Caco-2 (cell line): ENCODE measurements around the gene ALDH3B1. TPM values are rescaled to one million over a fixed set of nuclear protein-coding genes. Genes with fewer than 3 reads are reported as not detected.
A peak's percentile ranks its signal among the peaks of the same experiment; 100 is the strongest.

ENCODE experiments used
- BruUV-seq: library from RNA; stranded (reverse); fragments of 400-500 nt; replicated peaks from 2 replicates; lab custom pipeline; 2021; lab: Mats Ljungman, UMichigan
- CTCF ChIA-PET: fragments of 300-600 bp; sonication (Branson Sonifier 250); formaldehyde crosslinking; loops from one replicate; lab custom pipeline; 2022; ENCODE audit warnings: antibody characterized with exemption; lab: Charles Lee
- POLR2A ChIA-PET: fragments of 300-600 bp; sonication (Branson Sonifier 250); formaldehyde crosslinking; loops from one replicate; lab custom pipeline; 2022; ENCODE audit warnings: antibody characterized with exemption; lab: Charles Lee
- DNase-seq, 2 experiments: peaks; one replicate each; pipeline versions ENCODE4 v3.0.0 to v3.0.0-alpha.2; 2020 to 2022
- H3K27me3 ChIP-seq: replicated peaks from 2 replicates; pipeline ENCODE4 v1.6.0; 2011; ENCODE audit warnings: low read length; ENCODE audit not compliant: control insufficient read depth, insufficient read depth
- H3K36me3 ChIP-seq: 2 replicates; pipeline ENCODE4 v1.5.1; 2011; ENCODE audit warnings: low read length; ENCODE audit not compliant: control insufficient read depth, insufficient read depth
- H3K4me1 ChIP-seq: fragments of 250-450 bp; sonication (Bioruptor Pico); 2 replicates; pipeline ENCODE4 v1.5.1; 2020; ENCODE audit warnings: mild to moderate bottlenecking
- H3K4me3 ChIP-seq: 2 replicates; pipeline ENCODE4 v1.5.1; 2011; ENCODE audit warnings: low read depth, mild to moderate bottlenecking, control low read depth, low read length
- H3K9me3 ChIP-seq: fragments of 250-450 bp; sonication (Bioruptor Pico); 2 replicates; pipeline ENCODE4 v1.5.1; 2020; ENCODE audit warnings: mild to moderate bottlenecking, moderate library complexity
- H3K27ac Mint-ChIP-seq: one replicate; pipeline ENCODE4 v1.8.0; 2022; ENCODE audit warnings: mixed read lengths; ENCODE audit not compliant: unreplicated experiment
- H3K27me3 Mint-ChIP-seq: one replicate; pipeline ENCODE4 v1.8.0; 2022; ENCODE audit warnings: mixed read lengths; ENCODE audit not compliant: insufficient read depth, unreplicated experiment
- H3K36me3 Mint-ChIP-seq: one replicate; pipeline ENCODE4 v1.8.0; 2022; ENCODE audit warnings: mild to moderate bottlenecking, mixed read lengths; ENCODE audit not compliant: insufficient read depth, unreplicated experiment
- H3K4me1 Mint-ChIP-seq: one replicate; pipeline ENCODE4 v1.8.0; 2022; ENCODE audit warnings: low read depth, mixed read lengths; ENCODE audit not compliant: unreplicated experiment
- H3K4me3 Mint-ChIP-seq: one replicate; pipeline ENCODE4 v1.8.0; 2022; ENCODE audit warnings: mild to moderate bottlenecking, moderate library complexity, mixed read lengths; ENCODE audit not compliant: unreplicated experiment
- H3K9me3 Mint-ChIP-seq: one replicate; pipeline ENCODE4 v1.8.0; 2022; ENCODE audit warnings: mixed read lengths; ENCODE audit not compliant: unreplicated experiment
- CTCF ChIP-seq, 2 experiments: fragments of 200-600 bp in 1 of 2; IDR thresholded peaks; 1 replicate in 1 of 2; 2 replicates in 1 of 2; pipeline versions ENCODE4 v1.5.1 to v1.8.0; 2011 to 2022; ENCODE audit warnings: antibody characterized with exemption in 1 of 2, control low read depth in 1 of 2, inconsistent platforms in 1 of 2, low read depth in 1 of 2, low read length in 1 of 2, mild to moderate bottlenecking in 1 of 2, moderate library complexity in 1 of 2; ENCODE audit not compliant: insufficient read depth in 1 of 2, severe bottlenecking in 1 of 2, unreplicated experiment in 1 of 2
- intact Hi-C: fragments of 100-400 bp; cut with micrococcal nuclease; formaldehyde crosslinking; loops from one replicate; pipeline ENCODE4 v1.10.0; 2022; ENCODE audit not compliant: unreplicated experiment
- total RNA-seq: library from RNA; stranded (reverse); gene quantifications from 2 replicates; pipeline ENCODE4 v1.2.3, GENCODE V29; 2022

Gene ALDH3B1
- total RNA-seq, 1 experiment from 2014 or later, result 8.2 TPM

- Mint-ChIP-seq H3K4me1 (peaks cover 9% of the 10 kb centered on the region), H3K36me3 (peaks cover 4% of the 10 kb centered on the region), H3K27ac (no peak overlapping the region), H3K4me3 (no peak overlapping the region), H3K27me3 (no peaks in the 10 kb centered on the region), H3K9me3 (no peaks in the 10 kb centered on the region)
- Histone ChIP-seq H3K9me3 (no peaks in the 10 kb centered on the region), H3K36me3 (0 out of 2 replicates have a peak, but pooled peaks cover 1% of the 10 kb centered on the region), H3K4me1 (peaks cover 8% of the 10 kb centered on the region), H3K27me3 (no peaks in the 10 kb centered on the region), H3K4me3 (no peak overlapping the region)
- ChIA-PET POLR2A (no interaction called here), CTCF (no interaction called here)
- intact Hi-C loops, result no loop called here
- no peak for DNase-seq
- no TSS peak for BruUV-seq
- no peak for TF ChIP-seq CTCF (IDR thresholded peaks at IDR 0.05; ENCODE audit: insufficient read depth in 1 of 2, low read depth in 1 of 2, low read length in 1 of 2, severe bottlenecking in 1 of 2, unreplicated experiment in 1 of 2)
Measured at GRCh38 chr11:67999704-68000103, 10.4 kb upstream of the ALDH3B1 start.

GRCh38 chr11:68002575-68002937, 7.6 kb upstream of the ALDH3B1 start:
- Histone ChIP-seq H3K9me3 (no peaks in the 10 kb centered on the region), H3K4me1 (peaks cover 4% of the 10 kb centered on the region), H3K36me3 (0 out of 2 replicates have a peak, but pooled peaks cover 1% of the 10 kb centered on the region), H3K27me3 (no peaks in the 10 kb centered on the region), H3K4me3 (no peak overlapping the region)
- intact Hi-C loops, result no loop called here
- Mint-ChIP-seq H3K4me3 (peak overlapping the region; percentile 72), H3K9me3 (no peaks in the 10 kb centered on the region), H3K36me3 (peaks cover under 1% of the 10 kb centered on the region), H3K27ac (no peak overlapping the region), H3K27me3 (no peaks in the 10 kb centered on the region), H3K4me1 (peaks cover 9% of the 10 kb centered on the region)
- BruUV-seq, result no TSS peak
- ChIA-PET CTCF (interaction anchor here (0.5 kb wide), 1 partner anchor 1618 kb away, joined by 3 read pairs; no protein-coding TSS in a partner anchor), POLR2A (interaction anchor here (0.5 kb wide), 1 partner anchor 118 kb away, joined by 3 read pairs; no protein-coding TSS in a partner anchor)
- no peak for DNase-seq
- TF ChIP-seq CTCF (IDR thresholded peaks at IDR 0.05; ENCODE audit: insufficient read depth in 1 of 2, low read depth in 1 of 2, low read length in 1 of 2, severe bottlenecking in 1 of 2, unreplicated experiment in 1 of 2), result no peak

- no peak overlapping the region for H3K27ac Mint-ChIP-seq
- TF ChIP-seq CTCF (IDR thresholded peaks at IDR 0.05; ENCODE audit: insufficient read depth in 1 of 2, low read depth in 1 of 2, low read length in 1 of 2, severe bottlenecking in 1 of 2, unreplicated experiment in 1 of 2), result no peak
- peaks cover 4% of the 10 kb centered on the region for H3K4me1 ChIP-seq
- H3K4me3 Mint-ChIP-seq, result peak overlapping the region; percentile 72
- ChIA-PET POLR2A (interaction anchor here (0.5 kb wide), 1 partner anchor 118 kb away, joined by 3 read pairs; no protein-coding TSS in a partner anchor), CTCF (interaction anchor here (0.5 kb wide), 1 partner anchor 1618 kb away, joined by 3 read pairs; no protein-coding TSS in a partner anchor)
- peak overlapping the region; percentile 66 for H3K4me3 ChIP-seq
- peaks cover 9% of the 10 kb centered on the region for H3K4me1 Mint-ChIP-seq
- 0 out of 2 replicates have a peak, but pooled peaks cover 1% of the 10 kb centered on the region for H3K36me3 ChIP-seq
- H3K27me3 Mint-ChIP-seq, result no peaks in the 10 kb centered on the region
- DNase-seq, result peak; percentile 63 to 69
- no peaks in the 10 kb centered on the region for H3K9me3 ChIP-seq
- no TSS peak for BruUV-seq
- H3K27me3 ChIP-seq, result no peaks in the 10 kb centered on the region
- intact Hi-C loops, result no loop called here
- no peaks in the 10 kb centered on the region for H3K9me3 Mint-ChIP-seq
- no peaks in the 10 kb centered on the region for H3K36me3 Mint-ChIP-seq
Measured at GRCh38 chr11:68002938-68003845, 6.9 kb upstream of the ALDH3B1 start.
